Measurements from ENCODE around the gene APOBEC4.

Gene APOBEC4

DNA sequence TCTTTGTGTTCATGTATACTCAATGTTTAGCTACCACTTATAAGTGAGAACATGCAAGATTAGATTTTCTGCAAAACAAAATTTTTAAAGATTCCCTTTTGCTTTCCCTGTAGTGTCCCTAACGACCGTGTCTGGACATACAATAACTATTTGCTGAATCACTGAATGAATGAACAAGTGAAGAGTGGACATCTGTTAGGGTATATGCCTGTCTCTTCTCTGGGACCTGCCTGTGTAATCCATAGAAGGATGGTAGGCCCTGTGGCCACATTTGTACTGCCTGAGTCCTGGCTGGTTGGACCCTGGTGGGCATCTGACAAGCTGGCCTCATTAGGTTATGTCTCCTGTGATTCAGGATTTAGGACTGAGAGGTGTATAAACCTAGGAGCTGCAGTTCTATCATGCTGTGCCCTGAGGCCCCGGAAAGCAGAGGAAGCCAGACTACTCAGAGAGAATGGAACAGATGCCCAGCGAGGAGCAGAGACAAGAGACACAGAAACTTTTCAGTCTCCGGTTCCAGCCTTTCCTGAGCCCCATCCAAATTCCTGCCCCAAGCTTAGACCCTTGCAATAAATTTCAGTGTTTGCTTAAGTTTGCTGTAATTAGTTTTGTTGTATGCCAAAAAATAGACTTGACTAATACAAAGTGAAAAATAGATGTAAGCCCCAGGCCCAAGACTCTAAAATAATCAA lies 55.3 kb downstream of the APOBEC4 start:
- DNase-seq = no peak

DNA sequence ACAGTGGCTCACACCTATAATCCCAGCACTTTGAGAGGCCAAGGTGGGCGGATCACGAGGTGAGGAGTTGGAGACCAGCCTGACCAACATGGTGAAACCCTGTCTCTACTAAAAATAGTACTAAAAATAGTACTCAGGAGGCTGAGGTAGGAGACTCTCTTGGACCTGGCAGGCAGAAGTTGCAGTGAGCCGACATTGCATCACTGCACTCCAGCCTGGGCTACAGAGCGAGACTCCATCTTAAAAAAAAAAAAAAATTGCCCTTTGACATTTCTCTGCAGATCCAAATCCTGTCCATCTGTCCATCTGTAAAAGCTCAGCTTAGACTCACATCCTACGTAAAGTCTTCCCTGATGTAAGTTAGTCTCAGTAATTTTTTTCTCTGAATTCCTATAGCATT lies 56.6 kb downstream of the APOBEC4 start:
- no peak for DNase-seq
